Measurements from ENCODE around the gene TPP1.

GRCh38 chr11:6660712-6661111, 41.5 kb upstream of the TPP1 start:
- TF ChIP-seq CTCF (IDR thresholded peaks at IDR 0.05) (no peak), ZFX (IDR thresholded peaks at IDR 0.05; ENCODE audit: borderline replicate concordance) (no peak)

Data from 22Rv1 (cell line).